ENCODE measurements around the gene OR2C3. TPM values are rescaled to one million over a fixed set of nuclear protein-coding genes. Genes with fewer than 3 reads are reported as not detected.

Gene OR2C3
- total and polyA plus RNA-seq, 2 of the 13 experiments (the other 11 are each of a cell fraction or from before 2014, with no cell fraction given) = not detected

DNA sequence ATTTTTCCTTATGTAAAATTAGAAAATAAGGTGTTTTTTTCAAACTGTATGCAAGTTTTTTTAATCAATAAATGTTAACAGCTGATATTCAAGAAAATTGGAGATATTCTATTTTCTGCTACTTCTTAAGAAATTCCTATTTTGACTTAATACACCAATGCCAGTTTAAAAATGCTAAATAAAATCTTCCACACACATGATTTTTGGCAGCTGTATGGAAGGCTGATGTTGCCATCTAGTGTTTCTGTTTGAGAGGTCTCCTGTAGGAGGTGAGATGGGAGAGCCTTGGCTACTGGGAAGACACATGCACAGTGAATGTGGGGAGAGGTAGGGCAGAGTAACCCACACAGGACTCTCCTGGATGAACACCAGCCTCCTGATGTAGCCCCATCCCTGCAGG lies 49.2 kb downstream of the OR2C3 start:
- ChIA-PET POLR2A (no interaction called here), CTCF (ENCODE audit: low intra/inter-chr PET ratio, low total read pairs) (interaction anchor here (1.5 kb wide), 1 partner anchor 97 kb away, joined by 10 read pairs; no protein-coding TSS in a partner anchor)
- DNase-seq (ENCODE audit: low spot score) = peak; percentile 20
- H3K27me3 ChIP-seq (ENCODE audit: control insufficient read depth in 1 of 2, insufficient read depth in 2 of 2, low read length in 2 of 2) = no peaks in the 10 kb centered on the region; a peak in 2 of 5 replicates
- no peak overlapping the region for H2AFZ ChIP-seq (ENCODE audit: low read length)
- H3K79me2 ChIP-seq (ENCODE audit: insufficient read depth, low read length) = no peaks in the 10 kb centered on the region
- ATAC-seq = peak; percentile 85
- H3K4me2 ChIP-seq (ENCODE audit: low read depth, low read length) = no peak overlapping the region
- H3K9ac ChIP-seq (ENCODE audit: insufficient read depth, low read depth, low read length) = no peak overlapping the region
- H4K20me1 ChIP-seq (ENCODE audit: insufficient read depth, low read length) = no peaks in the 10 kb centered on the region
- in situ Hi-C loops (cut with HindIII; ENCODE audit: extremely low pct_ligation_motif_present, low pct_unique_long_range_greater_than_20kb) (no loop called here), intact Hi-C loops (cut with micrococcal nuclease; ENCODE audit: unreplicated experiment) (loop anchor here (1.0 kb wide), 2 partner anchors 97 to 115 kb away; no protein-coding TSS in a partner anchor)
- BruUV-seq (replicated peaks) = no TSS peak
- no peak overlapping the region for H3K4me3 ChIP-seq (replicated peaks in 1 of 3; ENCODE audit: insufficient read depth in 1 of 3, low read depth in 2 of 3, low read length in 3 of 3)
- no peak for FAIRE-seq
- H3K27ac ChIP-seq (ENCODE audit: extremely low read length, insufficient read depth, low read length) = no peak overlapping the region
- TF ChIP-seq STAG1 (CRISPR knock-in tag; IDR thresholded peaks at IDR 0.05) = peak; percentile 69
- peak; percentile 44; the same call in 1 of the 2 replicates for TF ChIP-seq SMC3 (IDR thresholded peaks at IDR 0.05; ENCODE audit: low read length)
- TF ChIP-seq, protein P1, sequence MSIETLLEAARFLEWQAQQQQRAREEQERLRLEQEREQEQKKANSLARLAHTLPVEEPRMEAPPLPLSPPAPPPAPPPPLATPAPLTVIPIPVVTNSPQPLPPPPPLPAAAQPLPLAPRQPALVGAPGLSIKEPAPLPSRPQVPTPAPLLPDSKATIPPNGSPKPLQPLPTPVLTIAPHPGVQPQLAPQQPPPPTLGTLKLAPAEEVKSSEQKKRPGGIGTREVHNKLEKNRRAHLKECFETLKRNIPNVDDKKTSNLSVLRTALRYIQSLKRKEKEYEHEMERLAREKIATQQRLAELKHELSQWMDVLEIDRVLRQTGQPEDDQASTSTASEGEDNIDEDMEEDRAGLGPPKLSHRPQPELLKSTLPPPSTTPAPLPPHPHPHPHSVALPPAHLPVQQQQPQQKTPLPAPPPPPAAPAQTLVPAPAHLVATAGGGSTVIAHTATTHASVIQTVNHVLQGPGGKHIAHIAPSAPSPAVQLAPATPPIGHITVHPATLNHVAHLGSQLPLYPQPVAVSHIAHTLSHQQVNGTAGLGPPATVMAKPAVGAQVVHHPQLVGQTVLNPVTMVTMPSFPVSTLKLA (IDR thresholded peaks at IDR 0.05) = no peak
- TF ChIP-seq TBX2 (CRISPR knock-in tag; IDR thresholded peaks at IDR 0.05; ENCODE audit: borderline replicate concordance) = no peak
- TF ChIP-seq ZNF264 (CRISPR knock-in tag; IDR thresholded peaks at IDR 0.05) = no peak
- TF ChIP-seq ZBTB7B (CRISPR knock-in tag; IDR thresholded peaks at IDR 0.05) = no peak
- no peak for TF ChIP-seq CREM (IDR thresholded peaks at IDR 0.05)
- TF ChIP-seq CREM (CRISPR knock-in tag; IDR thresholded peaks at IDR 0.05) = no peak
- TF ChIP-seq, protein P2, sequence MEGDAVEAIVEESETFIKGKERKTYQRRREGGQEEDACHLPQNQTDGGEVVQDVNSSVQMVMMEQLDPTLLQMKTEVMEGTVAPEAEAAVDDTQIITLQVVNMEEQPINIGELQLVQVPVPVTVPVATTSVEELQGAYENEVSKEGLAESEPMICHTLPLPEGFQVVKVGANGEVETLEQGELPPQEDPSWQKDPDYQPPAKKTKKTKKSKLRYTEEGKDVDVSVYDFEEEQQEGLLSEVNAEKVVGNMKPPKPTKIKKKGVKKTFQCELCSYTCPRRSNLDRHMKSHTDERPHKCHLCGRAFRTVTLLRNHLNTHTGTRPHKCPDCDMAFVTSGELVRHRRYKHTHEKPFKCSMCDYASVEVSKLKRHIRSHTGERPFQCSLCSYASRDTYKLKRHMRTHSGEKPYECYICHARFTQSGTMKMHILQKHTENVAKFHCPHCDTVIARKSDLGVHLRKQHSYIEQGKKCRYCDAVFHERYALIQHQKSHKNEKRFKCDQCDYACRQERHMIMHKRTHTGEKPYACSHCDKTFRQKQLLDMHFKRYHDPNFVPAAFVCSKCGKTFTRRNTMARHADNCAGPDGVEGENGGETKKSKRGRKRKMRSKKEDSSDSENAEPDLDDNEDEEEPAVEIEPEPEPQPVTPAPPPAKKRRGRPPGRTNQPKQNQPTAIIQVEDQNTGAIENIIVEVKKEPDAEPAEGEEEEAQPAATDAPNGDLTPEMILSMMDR (CRISPR knock-in tag; IDR thresholded peaks at IDR 0.05) = peak; percentile 62
- no peaks in the 10 kb centered on the region for H3K9me3 ChIP-seq (ENCODE audit: low read length)
- no peaks in the 10 kb centered on the region for H3K4me1 ChIP-seq (ENCODE audit: insufficient read depth, low read length)
- no peaks in the 10 kb centered on the region for H3K36me3 ChIP-seq (replicated peaks in 1 of 2; ENCODE audit: control insufficient read depth in 1 of 2, insufficient read depth in 2 of 2, low read length in 2 of 2)

Data from HepG2 (cell line).